Fibroblast of villous mesenchyme (primary cell): Measurements from ENCODE around the gene RAB44. TPM values are rescaled to one million over a fixed set of nuclear protein-coding genes. Genes with fewer than 3 reads are reported as not detected.

ENCODE experiments used
- DNase-seq: peaks from one replicate; pipeline ENCODE4 v3.0.0-alpha.2; 2010; ENCODE audit warnings: low read depth
- H3K4me3 ChIP-seq: 2 replicates; pipeline ENCODE4 v1.5.1; 2011; ENCODE audit warnings: low read depth, mild to moderate bottlenecking, low read length
- CTCF ChIP-seq: IDR thresholded peaks from 2 replicates; pipeline ENCODE4 v1.5.1; 2012; ENCODE audit warnings: low read depth, mild to moderate bottlenecking, low read length; ENCODE audit not compliant: insufficient read depth
- total RNA-seq: library from RNA; depleted of rRNA; stranded (reverse); fragments of >200 nt; gene quantifications from 2 replicates; pipeline ENCODE4 v1.2.3, GENCODE V29; 2012

The RAB44 gene
- total RNA-seq, 1 donor = not detected

DNA sequence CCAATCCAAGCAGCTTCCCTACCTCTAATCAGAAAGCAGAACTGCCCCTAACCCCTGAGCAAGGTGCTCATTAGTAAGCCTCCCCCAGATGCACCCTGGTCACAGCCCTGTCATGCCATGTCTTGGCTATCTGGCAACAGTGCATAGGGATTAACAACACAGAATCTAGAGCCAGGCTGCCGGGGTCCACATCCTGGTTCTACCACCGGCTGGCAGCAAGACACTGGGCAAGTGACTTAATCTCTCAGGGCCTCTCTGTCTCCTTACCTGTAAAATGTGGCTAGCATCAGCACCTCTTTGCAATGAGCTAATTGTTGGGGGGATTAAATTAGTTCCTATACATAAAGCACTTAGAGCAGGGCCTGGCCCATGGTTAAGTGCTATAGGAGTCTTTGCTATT is 73.5 kb downstream of the RAB44 start:
- TF ChIP-seq CTCF = no peak
- DNase-seq = no peak
- H3K4me3 ChIP-seq = no peak overlapping the region

DNA sequence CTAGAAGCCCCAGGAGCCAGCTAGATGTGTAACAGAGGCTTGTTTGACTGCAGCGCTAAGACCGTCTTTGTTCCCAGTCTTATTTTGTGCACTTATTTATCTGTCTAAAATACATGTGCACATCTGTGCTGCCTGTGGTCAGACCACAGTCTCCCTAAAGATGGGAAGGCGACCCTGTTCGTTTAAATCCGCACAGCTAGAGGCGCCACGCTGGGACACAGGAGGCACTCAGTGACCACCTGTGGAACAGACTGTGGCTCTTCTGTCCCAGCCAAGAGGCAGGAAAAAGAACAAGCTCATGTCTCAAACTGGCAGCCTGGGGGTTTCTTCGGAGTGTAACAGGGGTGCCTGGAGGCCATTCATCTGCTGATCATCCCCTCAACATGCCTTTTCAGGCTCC is 74.8 kb downstream of the RAB44 start:
- no peak overlapping the region for H3K4me3 ChIP-seq
- DNase-seq = no peak
- no peak for TF ChIP-seq CTCF

DNA sequence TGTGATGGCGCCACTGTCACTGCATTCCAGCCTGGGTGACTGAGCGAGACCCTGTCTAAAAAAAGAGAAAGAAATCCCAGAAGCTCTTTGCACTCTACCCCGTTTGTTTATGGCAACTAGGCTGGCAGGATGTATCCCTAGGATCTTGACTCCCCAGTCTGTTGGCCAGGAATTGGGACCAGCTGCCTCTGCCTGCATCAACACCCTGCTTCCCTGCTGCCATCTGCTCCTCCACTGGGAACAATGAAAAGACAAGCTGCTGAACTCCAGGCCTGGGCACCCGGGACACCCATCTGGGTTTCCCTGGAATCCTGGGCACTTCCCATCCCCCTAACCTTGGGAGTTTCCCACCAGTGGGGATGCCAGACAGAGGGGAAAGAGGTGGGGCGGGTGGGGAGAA is 76.7 kb downstream of the RAB44 start:
- H3K4me3 ChIP-seq = no peak overlapping the region
- TF ChIP-seq CTCF = no peak
- DNase-seq = no peak

DNA sequence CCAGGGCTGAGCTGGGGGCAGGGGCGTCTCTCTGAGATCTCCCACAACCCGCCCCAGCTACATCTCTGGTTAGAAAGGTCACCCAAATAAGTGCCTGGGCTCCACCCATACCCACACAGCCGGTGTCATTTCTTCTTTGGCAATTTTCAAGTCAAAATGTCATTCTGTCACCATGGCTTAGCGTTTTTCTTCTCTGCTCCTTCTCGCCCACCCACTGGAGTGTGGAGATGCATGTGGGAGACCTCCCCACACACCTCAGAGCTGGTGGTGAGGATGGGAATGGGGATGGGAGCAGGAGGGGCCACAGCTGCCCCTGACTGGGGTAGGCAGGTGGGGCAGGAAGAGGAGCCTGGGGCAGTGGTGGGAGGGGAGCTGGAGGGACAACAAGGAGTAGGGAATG is 78.5 kb downstream of the RAB44 start:
- TF ChIP-seq CTCF = no peak
- DNase-seq = no peak
- no peak overlapping the region for H3K4me3 ChIP-seq

- no peak for DNase-seq
- TF ChIP-seq CTCF = no peak
- no peak overlapping the region for H3K4me3 ChIP-seq
Measured at GRCh38 chr6:36777801-36778200, 80.2 kb downstream of the RAB44 start.

GRCh38 chr6:36779227-36779626 is 81.6 kb downstream of the RAB44 start:
- TF ChIP-seq CTCF = no peak
- H3K4me3 ChIP-seq = no peak overlapping the region
- DNase-seq = no peak

DNA sequence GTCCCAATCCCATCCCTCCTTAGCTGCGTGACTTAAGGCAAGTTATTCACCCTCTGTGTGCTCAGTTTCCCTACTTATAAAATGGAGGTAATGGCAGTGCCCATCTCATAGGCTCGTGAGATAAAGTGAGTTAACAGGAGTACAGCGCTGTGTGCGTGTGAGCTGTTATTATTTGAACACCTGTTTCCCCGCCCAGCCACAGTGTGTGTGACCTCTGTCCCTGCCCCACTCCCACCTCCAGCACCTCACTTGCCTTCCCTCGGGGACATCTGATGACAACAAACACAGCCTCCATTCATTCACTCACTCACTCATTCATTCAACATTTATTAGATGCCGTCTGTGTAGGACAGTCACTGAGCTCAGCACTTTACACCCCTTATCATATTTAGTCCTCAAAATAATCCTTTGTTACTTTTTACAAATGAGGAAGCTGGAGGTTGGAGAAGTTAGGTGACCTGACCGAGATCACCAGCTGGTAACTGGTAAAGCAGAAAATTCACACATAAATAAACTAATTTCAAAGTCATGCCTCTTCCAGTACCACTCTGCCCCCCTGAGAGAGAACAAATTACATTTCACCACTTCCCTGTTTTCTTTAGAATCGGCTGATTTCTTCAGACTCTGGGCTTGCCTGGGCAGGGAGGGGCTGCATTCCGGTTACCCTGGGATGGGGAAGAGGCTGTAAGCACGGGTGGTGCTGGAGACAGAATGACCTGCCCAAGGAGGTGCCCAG is 83.0 kb downstream of the RAB44 start:
- no peak overlapping the region for H3K4me3 ChIP-seq
- DNase-seq = no peak
- no peak for TF ChIP-seq CTCF
